Fibroblast of the aortic adventitia (primary cell): ENCODE measurements around the gene DIDO1. TPM values are rescaled to one million over a fixed set of nuclear protein-coding genes. Genes with fewer than 3 reads are reported as not detected.
"Not testable (repeated sequence)": the region's sequence is repeated elsewhere in the genome, so short reads cannot be mapped to it uniquely, and the experiment has no call there.

ENCODE experiments used
- DNase-seq: peaks from one replicate; pipeline ENCODE4 v3.0.0-alpha.2; 2010; ENCODE audit warnings: low read depth
- H3K4me3 ChIP-seq: 2 replicates; pipeline ENCODE4 v1.5.1; 2011; ENCODE audit warnings: low read depth, mild to moderate bottlenecking, control low read depth, low read length, moderate library complexity
- CTCF ChIP-seq: IDR thresholded peaks from 2 replicates; pipeline ENCODE4 v1.5.1; 2011; ENCODE audit warnings: mild to moderate bottlenecking, low read length, control low read depth, inconsistent platforms; ENCODE audit not compliant: insufficient read depth
- total RNA-seq: library from RNA; depleted of rRNA; stranded (reverse); fragments of >200 nt; gene quantifications from 2 replicates; pipeline ENCODE4 v1.2.3, GENCODE V29; 2012; ENCODE audit warnings: low replicate concordance

Gene DIDO1
- total RNA-seq, 1 donor = 48.4 TPM

- no peak for TF ChIP-seq CTCF
- H3K4me3 ChIP-seq = no peak overlapping the region
- no peak for DNase-seq
These were observed 35.5 kb upstream of the DIDO1 start for GRCh38 chr20:62961799-62962198.

- no peak for TF ChIP-seq CTCF
These were observed 35.0 kb upstream of the DIDO1 start for GRCh38 chr20:62961310-62961783.

GRCh38 chr20:62960446-62961309 lies 34.4 kb upstream of the DIDO1 start:
- DNase-seq, H3K4me3 ChIP-seq: not testable (repeated sequence)

More at GRCh38 chr20:62961310-62961783, 35.0 kb upstream of the DIDO1 start:
- no peak overlapping the region for H3K4me3 ChIP-seq
- DNase-seq = no peak

- no peak for DNase-seq
- no peak overlapping the region for H3K4me3 ChIP-seq
- no peak for TF ChIP-seq CTCF
These were observed 33.7 kb upstream of the DIDO1 start for GRCh38 chr20:62959998-62960436.

- TF ChIP-seq CTCF = no peak
- H3K4me3 ChIP-seq = no peak overlapping the region
- no peak for DNase-seq
These were observed 33.0 kb upstream of the DIDO1 start for GRCh38 chr20:62959101-62959971.

GRCh38 chr20:62958388-62959100 lies 32.2 kb upstream of the DIDO1 start:
- TF ChIP-seq CTCF = no peak
- no peak overlapping the region for H3K4me3 ChIP-seq
- no peak for DNase-seq
